Heart right ventricle (tissue), 16 donors: ENCODE measurements around the gene RELCH. TPM values are rescaled to one million over a fixed set of nuclear protein-coding genes. Genes with fewer than 3 reads are reported as not detected.
A peak's percentile ranks its signal among the peaks of the same experiment; 100 is the strongest.

Source experiments
- ATAC-seq, 8 donors: fragments of 200-7000 bp; cut with Tn5 transposase; one replicate each; pipeline ENCODE4 v1.9.1; 2020; ENCODE audit warnings: mild to moderate bottlenecking in 8 of 8, moderate library complexity in 8 of 8, moderate number of reproducible peaks in 1 of 8
- DNase-seq, 2 donors: peaks; one replicate each; pipeline ENCODE4 v3.0.0-alpha.2; 2020
- H3K27ac ChIP-seq, 10 donors: fragments of 200-600 bp; sonication (generic) in 2 of 10; one replicate each; pipeline versions ENCODE4 v1.5.0 to v1.8.0; 2020 to 2022; ENCODE audit warnings: mild to moderate bottlenecking in 3 of 10
- H3K27me3 ChIP-seq, 7 donors: fragments of 200-600 bp; one replicate each; pipeline ENCODE4 v1.8.0; 2021 to 2022; ENCODE audit warnings: mild to moderate bottlenecking in 2 of 7
- H3K36me3 ChIP-seq, 9 donors: fragments of 200-600 bp; sonication (generic) in 1 of 9; one replicate each; pipeline versions ENCODE4 v1.5.0 to v1.8.0; 2020 to 2022; ENCODE audit warnings: mild to moderate bottlenecking in 2 of 9
- H3K4me1 ChIP-seq, 9 donors: fragments of 200-600 bp; sonication (generic) in 1 of 9; one replicate each; pipeline versions ENCODE4 v1.5.0 to v1.8.0; 2020 to 2022; ENCODE audit warnings: mild to moderate bottlenecking in 4 of 9
- H3K4me3 ChIP-seq, 10 donors: fragments of 200-600 bp; sonication (generic) in 2 of 10; one replicate each; pipeline versions ENCODE4 v1.5.0 to v1.8.0; 2020 to 2022; ENCODE audit warnings: mild to moderate bottlenecking in 7 of 10, moderate library complexity in 2 of 10
- H3K9me3 ChIP-seq, 11 donors: fragments of 200-600 bp in 10 of 11; sonication (generic) in 2 of 11; one replicate each; pipeline versions ENCODE4 v1.5.0 to v1.8.0; 2013 to 2022; ENCODE audit warnings: mild to moderate bottlenecking in 2 of 11, control low read depth in 1 of 11, moderate library complexity in 1 of 11
- WGBS, 2 donors: extraction: QIAGEN DNeasy Blood & Tissue Kit; methylation state at CpG; one replicate each; pipeline ENCODE4 v1.1.7; 2013; ENCODE audit warnings: inconsistent platforms in 1 of 2; 5-methylcytosine and 5-hydroxymethylcytosine counted together
- intact Hi-C, 10 donors: fragments of 100-400 bp; cut with DNase I; formaldehyde crosslinking; loops; one replicate each; pipeline versions ENCODE4 v1.11.1 to v1.14.2; 2022
- polyA plus RNA-seq, 2 donors: library from polyadenylated mRNA; stranded (reverse); fragments of 200-250 nt; gene quantifications; one replicate each; pipeline ENCODE4 v1.2.3, GENCODE V29; 2013
- total RNA-seq, 10 donors: library from RNA; stranded (reverse); fragmentation: NEBNext Ultra II Directional in 3 of 10; extraction: Animal tissue kit (Norgen Biotek cat#: 25700) in 3 of 10; gene quantifications; one replicate each; pipeline versions ENCODE4 v1.2.1 to v1.2.4, GENCODE V29; 2021 to 2023
- TF ChIP-seq, protein P1 (sequence below), 9 donors: fragments of 200-600 bp; sonication (generic) in 2 of 9; IDR thresholded peaks; one replicate each; pipeline versions ENCODE4 v1.5.0 to v1.8.0; 2021 to 2022; ENCODE audit warnings: antibody characterized with exemption in 9 of 9, mild to moderate bottlenecking in 5 of 9, moderate library complexity in 1 of 9
- donor health status: Arrhythmogenic right ventricular cardiomyopathy.
- donor health status: ischemic (EF 13 %, LVEDD 7.1; RV severe dilation, severe dysfunction).
- donor health status: healthy with polysubstance abuse.
- donor health status: DM: no; HTN: yes; CAD: no.
- donor health status: DM: no; HTN: no; CAD: no.
- donor health status: ischemic (EF 25% LVEDD 6.9; RV normal size, moderate dysfunction).
- donor health status: ischemic (EF 25% LVEDD 5.7; RV mildly dilated, moderate dysfunction).
- donor health status: healthy.
- donor health status: DM: yes; HTN: yes; CAD: no.
- donor health status: Ischemic cardiomyopathy.
- donor health status: ischemic (EF 35%, LVEDD 5.7; RV mildly dilated, moderate dysfunction).
- donor health status: nonischemic (EF 11% LVEDD 7.7; RV severe dilation, severe dysfunction).
- donor health status: DM: yes; HTN: yes; CAD: no.
- donor health status: PGD.
- donor health status: ischemic (EF 29% LVEDD 5.4; RV normal size, mild dysfunction).
- donor health status: nonischemic (EF 23%, LVEDD 6.1; RV moderate dilation, normal function).

The RELCH gene
- total and polyA plus RNA-seq, 12 donors: 4.1 to 21.0 (median 15.8) TPM

DNA sequence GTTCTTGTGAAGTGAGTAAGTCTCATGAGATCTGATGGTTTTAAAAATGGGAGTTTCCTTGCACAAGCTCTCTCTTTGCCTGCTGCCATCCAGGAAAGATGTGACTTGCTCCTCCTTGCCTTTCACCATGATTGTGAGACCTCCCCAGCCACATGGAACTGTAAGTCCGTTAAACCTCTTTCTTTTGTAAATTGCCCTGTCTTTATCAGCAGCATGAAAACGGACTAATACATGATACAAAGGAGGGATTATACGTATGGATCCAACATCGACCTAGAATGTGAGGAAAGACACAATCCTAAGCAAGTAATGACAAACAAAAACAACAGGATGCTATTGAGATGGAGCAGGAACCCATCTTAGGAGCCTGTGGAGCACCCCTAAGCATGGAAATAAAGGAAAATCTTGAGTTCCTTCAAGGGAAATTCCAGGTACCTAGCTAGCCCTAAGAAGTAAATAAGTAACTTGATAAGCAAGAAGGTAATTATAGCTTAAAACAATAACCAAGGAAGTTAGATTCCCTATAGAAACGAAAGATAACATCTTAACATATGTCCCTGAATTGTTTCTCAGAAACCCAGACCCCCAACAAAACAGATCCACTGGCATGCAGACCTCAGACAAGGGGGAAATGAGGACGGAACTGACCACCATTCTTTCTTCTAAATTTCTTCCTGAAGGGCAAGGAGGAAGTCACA, 136.6 kb downstream of the RELCH start:
- DNase-seq: no peak
- no peak for ATAC-seq
- H3K4me1 ChIP-seq: peaks cover 0 to 39% (median 25%) of the 10 kb centered on the region in 9 donors
- intact Hi-C loops: loop anchor here in 4 of 10 donors (10.0 kb wide), 4 partner anchors 221 to 661 kb away; no protein-coding TSS in a partner anchor
- peaks cover 12 to 67% (median 45%) of the 10 kb centered on the region in 7 donors for H3K27me3 ChIP-seq
- H3K36me3 ChIP-seq: no peaks in the 10 kb centered on the region
- no peaks in the 10 kb centered on the region for H3K9me3 ChIP-seq
- no peak overlapping the region for H3K4me3 ChIP-seq
- TF ChIP-seq, protein P1, sequence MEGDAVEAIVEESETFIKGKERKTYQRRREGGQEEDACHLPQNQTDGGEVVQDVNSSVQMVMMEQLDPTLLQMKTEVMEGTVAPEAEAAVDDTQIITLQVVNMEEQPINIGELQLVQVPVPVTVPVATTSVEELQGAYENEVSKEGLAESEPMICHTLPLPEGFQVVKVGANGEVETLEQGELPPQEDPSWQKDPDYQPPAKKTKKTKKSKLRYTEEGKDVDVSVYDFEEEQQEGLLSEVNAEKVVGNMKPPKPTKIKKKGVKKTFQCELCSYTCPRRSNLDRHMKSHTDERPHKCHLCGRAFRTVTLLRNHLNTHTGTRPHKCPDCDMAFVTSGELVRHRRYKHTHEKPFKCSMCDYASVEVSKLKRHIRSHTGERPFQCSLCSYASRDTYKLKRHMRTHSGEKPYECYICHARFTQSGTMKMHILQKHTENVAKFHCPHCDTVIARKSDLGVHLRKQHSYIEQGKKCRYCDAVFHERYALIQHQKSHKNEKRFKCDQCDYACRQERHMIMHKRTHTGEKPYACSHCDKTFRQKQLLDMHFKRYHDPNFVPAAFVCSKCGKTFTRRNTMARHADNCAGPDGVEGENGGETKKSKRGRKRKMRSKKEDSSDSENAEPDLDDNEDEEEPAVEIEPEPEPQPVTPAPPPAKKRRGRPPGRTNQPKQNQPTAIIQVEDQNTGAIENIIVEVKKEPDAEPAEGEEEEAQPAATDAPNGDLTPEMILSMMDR (IDR thresholded peaks at IDR 0.05): no peak
- WGBS, 2 donors: 16 to 24% methylated on average over 6 of the region's 6 CpGs
- H3K27ac ChIP-seq: no peak overlapping the region

DNA sequence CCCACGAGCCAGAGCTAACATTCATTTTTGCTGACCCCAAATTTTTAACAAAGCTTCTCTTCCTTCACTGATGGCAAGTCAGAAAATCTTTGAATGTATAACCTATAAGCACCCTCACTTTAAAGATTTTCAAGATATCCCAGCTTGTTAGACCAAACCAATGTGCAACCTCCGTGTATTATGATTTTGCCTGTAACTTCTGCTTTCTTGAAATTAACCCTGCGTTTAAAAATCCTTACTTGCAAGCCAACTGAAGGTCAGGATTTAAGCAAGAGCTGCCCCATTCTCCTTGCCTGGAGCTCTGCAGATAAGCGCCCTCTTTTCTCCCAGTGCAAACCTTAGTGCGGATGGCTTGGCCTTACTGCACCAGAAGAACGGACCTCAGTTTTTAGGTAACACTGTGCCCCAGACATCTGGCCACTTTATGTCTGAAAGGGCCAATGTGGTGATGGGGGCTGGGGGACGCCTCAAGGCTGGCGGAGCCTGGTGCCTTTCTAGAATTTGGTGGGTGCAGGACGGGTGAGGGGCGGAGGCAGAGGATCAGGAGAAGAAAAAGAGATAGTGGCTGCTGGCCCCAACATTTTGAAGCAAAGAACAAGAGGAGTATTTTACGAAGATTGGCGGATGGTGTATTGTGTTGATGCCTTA, 137.2 kb downstream of the RELCH start:
- peaks cover 12 to 73% (median 52%) of the 10 kb centered on the region in 7 donors for H3K27me3 ChIP-seq
- 29 to 34% methylated on average over 12 of the region's 12 CpGs for WGBS, 2 donors
- TF ChIP-seq, protein P1 (IDR thresholded peaks at IDR 0.05): no peak
- no peak overlapping the region for H3K27ac ChIP-seq
- H3K9me3 ChIP-seq: no peaks in the 10 kb centered on the region
- no peak for DNase-seq
- intact Hi-C loops: loop anchor here in 4 of 10 donors (10.0 kb wide), 4 partner anchors 220 to 660 kb away; no protein-coding TSS in a partner anchor
- peak overlapping the region in 4 of 10 donors; percentile 9 to 41 (median 32) for H3K4me3 ChIP-seq
- H3K36me3 ChIP-seq: no peaks in the 10 kb centered on the region
- peaks cover 0 to 45% (median 28%) of the 10 kb centered on the region in 9 donors for H3K4me1 ChIP-seq
- ATAC-seq: no peak

DNA sequence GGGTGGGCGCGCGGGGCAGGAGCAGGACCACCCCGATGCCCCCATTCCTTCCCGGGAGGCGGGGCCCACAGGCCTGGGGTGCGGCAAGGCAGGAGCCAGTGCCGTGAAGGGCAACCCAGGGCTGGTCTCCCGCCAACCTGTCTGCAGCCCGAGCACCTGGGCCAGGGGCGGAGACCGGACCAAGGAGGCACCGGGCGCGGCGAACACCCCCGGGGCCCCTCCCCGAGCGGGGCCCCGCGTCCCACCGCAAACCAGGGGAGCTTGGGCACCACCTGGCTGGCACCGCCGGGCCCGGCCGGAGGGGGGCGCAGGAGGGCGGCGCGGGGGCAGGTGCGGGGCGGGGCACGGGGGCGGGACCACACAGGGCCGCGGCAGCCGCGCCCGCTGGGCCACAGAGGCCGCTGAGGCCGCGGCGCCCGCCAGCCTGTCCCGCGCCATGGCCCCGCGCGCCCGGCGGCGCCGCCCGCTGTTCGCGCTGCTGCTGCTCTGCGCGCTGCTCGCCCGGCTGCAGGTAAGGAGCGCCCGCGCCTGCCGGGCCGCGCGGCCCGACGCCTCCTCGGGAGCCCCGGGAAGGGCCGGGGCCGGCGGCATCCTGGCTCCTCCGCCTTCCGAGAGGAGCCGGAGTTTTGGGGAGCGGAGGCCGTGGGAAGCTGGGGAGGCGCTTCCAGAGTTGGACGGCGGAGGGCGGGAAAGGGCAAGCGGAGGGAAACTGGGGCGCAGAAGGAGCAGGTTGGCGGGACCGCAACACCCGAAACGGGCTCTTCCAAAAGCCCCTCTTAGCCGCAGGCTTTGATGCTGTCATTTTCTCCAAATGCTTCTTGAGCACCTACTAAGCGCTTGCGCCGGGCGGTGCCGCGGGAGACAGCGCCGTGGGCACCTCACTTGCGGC, 138.1 kb downstream of the RELCH start, which contains the start of gene TNFRSF11A:
Gene TNFRSF11A (plus strand): TSS at position 394 of the 889 bp plus-strand sequence. CDS start 43 bp downstream, at position 437.
- 1 to 2% methylated on average over 71 to 98 of the region's 99 CpGs for WGBS, 2 donors
- H3K36me3 ChIP-seq: no peaks in the 10 kb centered on the region
- ATAC-seq (peak in 7 of 8 donors; percentile 13 to 64 (median 42)), DNase-seq (peak in 1 of 2 donors; percentile 42)
- H3K9me3 ChIP-seq: no peaks in the 10 kb centered on the region
- peaks cover 12 to 74% (median 57%) of the 10 kb centered on the region in 7 donors for H3K27me3 ChIP-seq
- H3K27ac ChIP-seq: no peak within 1 kb of the TSS
- peak within 1 kb of the TSS; percentile 7 to 60 (median 51) for H3K4me3 ChIP-seq
- intact Hi-C loops: loop anchor here in 4 of 10 donors (10.0 kb wide), 4 partner anchors 220 to 660 kb away; no protein-coding TSS in a partner anchor
- H3K4me1 ChIP-seq: peaks cover 6 to 54% (median 35%) of the 10 kb centered on the region in 9 donors
- TF ChIP-seq, protein P1 (IDR thresholded peaks at IDR 0.05): peak in 6 of 9 donors; percentile 8 to 23 (median 20)
